ENCODE measurements around the gene LRP1.

DNA sequence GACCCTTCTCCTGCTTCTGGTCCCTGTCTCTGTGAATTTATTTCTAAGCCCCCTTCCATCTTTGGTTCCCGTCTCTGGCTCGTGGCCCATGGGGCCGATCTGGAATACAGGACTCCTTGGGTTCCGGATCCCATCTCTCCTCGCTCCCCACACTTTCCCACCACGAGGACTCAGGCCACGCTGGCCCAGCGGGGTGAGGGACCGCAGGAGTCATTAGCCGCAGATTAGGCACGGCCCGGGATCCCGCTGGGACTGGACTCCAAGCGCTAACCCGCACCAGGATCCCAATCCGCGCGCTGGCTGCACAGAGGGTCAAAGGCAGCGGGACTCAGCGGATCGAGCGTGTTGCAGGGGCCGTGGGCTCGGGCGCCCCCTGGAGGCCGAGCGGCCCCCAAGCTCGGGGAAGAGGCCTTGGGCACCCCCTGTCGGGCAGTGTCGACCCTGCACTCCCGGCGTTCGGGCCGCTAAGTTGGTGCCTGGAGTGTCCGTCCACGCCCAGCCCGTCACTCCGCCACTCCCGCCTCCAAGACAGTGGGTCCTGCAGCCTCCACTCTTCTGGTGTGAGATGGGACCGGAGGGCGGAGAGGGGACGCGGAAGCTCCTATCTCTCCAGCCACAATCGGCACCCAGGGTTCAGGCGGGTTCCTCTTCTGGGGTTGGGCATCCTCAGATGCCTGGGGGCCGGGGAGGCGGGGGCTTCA is 110.7 kb downstream of the LRP1 start:
- TF ChIP-seq TAF1 (IDR thresholded peaks at IDR 0.05; ENCODE audit: borderline replicate concordance, insufficient read depth, low read length) = no peak
- TF ChIP-seq POLR2AphosphoS5 (IDR thresholded peaks at IDR 0.05; ENCODE audit: low read depth, low read length) = peak; percentile 61

All from PFSK-1 (cell line).